ENCODE data around the gene FAS. TPM values are rescaled to one million over a fixed set of nuclear protein-coding genes. Genes with fewer than 3 reads are reported as not detected.

Gene FAS
- total RNA-seq, 4 donors from 2014 or later: 14.4 to 133 (median 48.7) TPM

DNA sequence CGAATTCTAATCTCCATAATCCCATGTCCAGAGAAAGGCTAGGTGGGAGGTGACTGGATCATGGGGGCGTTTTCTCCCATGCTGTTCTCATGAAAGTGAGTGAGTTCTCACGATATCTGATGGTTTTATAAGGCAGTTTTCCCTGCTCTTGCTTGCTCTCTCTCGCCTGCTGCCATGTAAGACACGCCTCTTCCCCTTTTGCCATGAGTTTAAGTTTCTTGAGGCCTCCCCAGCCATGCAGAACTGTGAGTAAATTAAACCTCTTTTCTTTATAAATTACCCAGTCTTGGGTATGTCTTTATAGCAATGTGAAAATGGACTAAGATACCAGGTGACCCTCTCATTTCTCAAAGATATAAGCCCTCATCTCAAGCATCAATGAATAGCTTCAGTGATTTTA is 36.9 kb upstream of the FAS start:
- Histone ChIP-seq H3K9me3 (no peaks in the 10 kb centered on the region), H3K4me3 (no peak overlapping the region), H3K27ac (peak overlapping the region; percentile 94 to 97), H3K4me1 (peaks cover 0 to 4% of the 10 kb centered on the region in 2 donors), H3K27me3 (no peaks in the 10 kb centered on the region), H3K36me3 (no peaks in the 10 kb centered on the region)
- no peak for DNase-seq
- TF ChIP-seq, protein P1, sequence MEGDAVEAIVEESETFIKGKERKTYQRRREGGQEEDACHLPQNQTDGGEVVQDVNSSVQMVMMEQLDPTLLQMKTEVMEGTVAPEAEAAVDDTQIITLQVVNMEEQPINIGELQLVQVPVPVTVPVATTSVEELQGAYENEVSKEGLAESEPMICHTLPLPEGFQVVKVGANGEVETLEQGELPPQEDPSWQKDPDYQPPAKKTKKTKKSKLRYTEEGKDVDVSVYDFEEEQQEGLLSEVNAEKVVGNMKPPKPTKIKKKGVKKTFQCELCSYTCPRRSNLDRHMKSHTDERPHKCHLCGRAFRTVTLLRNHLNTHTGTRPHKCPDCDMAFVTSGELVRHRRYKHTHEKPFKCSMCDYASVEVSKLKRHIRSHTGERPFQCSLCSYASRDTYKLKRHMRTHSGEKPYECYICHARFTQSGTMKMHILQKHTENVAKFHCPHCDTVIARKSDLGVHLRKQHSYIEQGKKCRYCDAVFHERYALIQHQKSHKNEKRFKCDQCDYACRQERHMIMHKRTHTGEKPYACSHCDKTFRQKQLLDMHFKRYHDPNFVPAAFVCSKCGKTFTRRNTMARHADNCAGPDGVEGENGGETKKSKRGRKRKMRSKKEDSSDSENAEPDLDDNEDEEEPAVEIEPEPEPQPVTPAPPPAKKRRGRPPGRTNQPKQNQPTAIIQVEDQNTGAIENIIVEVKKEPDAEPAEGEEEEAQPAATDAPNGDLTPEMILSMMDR (IDR thresholded peaks at IDR 0.05): no peak
- TF ChIP-seq POLR2A (IDR thresholded peaks at IDR 0.05): no peak
- intact Hi-C loops (cut with DNase I; ENCODE audit: low total_unique reads): no loop called here

DNA sequence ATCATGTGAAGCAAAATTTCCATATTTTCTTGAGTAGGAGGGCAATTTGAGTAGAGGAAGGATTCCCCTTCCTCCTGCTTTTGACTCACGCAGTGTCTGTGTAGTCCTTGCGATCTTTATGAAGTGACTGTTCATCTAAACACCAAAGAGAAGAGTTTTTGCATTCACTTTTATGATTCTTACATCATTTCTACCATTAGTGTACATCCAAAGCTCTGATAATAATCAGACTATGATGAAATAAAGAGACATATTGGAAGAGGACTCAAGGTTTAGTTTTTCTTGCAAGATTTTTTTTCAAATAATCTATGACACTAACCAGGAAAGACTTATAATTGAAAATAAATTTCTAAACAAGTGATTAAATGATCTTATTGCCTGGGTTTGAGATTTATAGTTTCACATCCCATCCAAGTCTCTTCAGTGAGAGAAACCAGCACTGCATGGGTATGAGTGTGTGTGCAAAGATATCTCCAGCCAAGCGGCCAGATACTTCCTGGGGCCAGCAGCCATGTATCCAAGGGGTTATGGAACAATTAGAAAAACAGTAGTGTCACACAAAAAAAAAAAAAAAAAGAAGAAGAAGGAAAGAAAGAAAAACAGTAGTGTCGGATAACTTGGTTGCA is 36.0 kb upstream of the FAS start:
- H3K36me3 ChIP-seq: no peaks in the 10 kb centered on the region
- H3K4me1 ChIP-seq: peaks cover 0 to 4% of the 10 kb centered on the region in 2 donors
- no peaks in the 10 kb centered on the region for H3K9me3 ChIP-seq
- TF ChIP-seq POLR2A (IDR thresholded peaks at IDR 0.05): no peak
- TF ChIP-seq, protein P1 (IDR thresholded peaks at IDR 0.05): no peak
- H3K27me3 ChIP-seq: no peaks in the 10 kb centered on the region
- peak overlapping the region; percentile 94 to 97 for H3K27ac ChIP-seq
- no peak for DNase-seq
- no peak overlapping the region for H3K4me3 ChIP-seq
- intact Hi-C loops (cut with DNase I; ENCODE audit: low total_unique reads): no loop called here

DNA sequence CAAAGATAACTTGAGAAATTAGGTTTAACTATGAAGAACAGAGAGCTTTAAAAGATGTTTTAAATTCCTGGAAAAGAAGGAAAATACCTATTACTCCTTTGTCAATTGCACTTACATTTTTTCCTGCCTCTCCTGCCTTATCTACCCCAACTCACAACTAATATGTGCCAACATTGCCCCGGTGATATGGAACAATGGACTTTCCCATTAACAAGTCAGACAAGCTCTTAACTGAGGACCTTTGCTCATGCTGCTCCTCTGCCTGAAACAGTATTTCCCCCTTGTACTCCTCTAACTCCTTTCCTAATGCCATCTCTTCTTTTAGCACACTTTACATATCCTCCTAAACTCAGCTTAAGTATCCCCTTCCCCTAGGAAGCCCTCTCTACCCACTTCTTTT is 33.2 kb upstream of the FAS start:
- H3K4me1 ChIP-seq: peaks cover 0 to 4% of the 10 kb centered on the region in 2 donors
- intact Hi-C loops (cut with DNase I; ENCODE audit: low total_unique reads): no loop called here
- no peak overlapping the region for H3K4me3 ChIP-seq
- no peaks in the 10 kb centered on the region for H3K27me3 ChIP-seq
- H3K27ac ChIP-seq: no peak overlapping the region
- no peaks in the 10 kb centered on the region for H3K36me3 ChIP-seq
- no peak for TF ChIP-seq POLR2A (IDR thresholded peaks at IDR 0.05)
- TF ChIP-seq, protein P1 (IDR thresholded peaks at IDR 0.05): no peak
- no peak for DNase-seq
- no peaks in the 10 kb centered on the region for H3K9me3 ChIP-seq

DNA sequence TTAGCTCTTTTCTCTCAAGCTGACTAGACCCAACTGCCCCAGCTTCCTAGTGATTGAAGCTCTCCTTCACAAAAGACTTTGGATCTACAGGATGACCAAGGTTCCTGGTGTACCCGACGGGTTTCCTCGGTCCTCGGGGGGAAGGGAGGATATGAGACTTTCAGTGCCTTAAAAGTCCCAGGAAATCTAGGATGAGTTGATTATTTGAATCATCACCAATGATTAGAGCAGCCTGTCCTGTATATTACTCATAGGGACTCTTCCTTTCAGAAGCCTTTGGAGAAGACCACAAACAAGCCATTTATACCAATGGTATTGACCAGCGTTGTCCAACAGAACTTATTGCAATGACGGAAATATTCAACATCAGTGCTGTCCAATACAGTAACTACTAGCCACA is 31.9 kb upstream of the FAS start:
- Histone ChIP-seq H3K4me3 (no peak overlapping the region), H3K27me3 (no peaks in the 10 kb centered on the region), H3K9me3 (no peaks in the 10 kb centered on the region), H3K27ac (no peak overlapping the region), H3K4me1 (peaks cover 0 to 4% of the 10 kb centered on the region in 2 donors), H3K36me3 (no peaks in the 10 kb centered on the region)
- TF ChIP-seq POLR2A (IDR thresholded peaks at IDR 0.05): no peak
- TF ChIP-seq, protein P1 (IDR thresholded peaks at IDR 0.05): no peak
- intact Hi-C loops (cut with DNase I; ENCODE audit: low total_unique reads): no loop called here
- DNase-seq: no peak

DNA sequence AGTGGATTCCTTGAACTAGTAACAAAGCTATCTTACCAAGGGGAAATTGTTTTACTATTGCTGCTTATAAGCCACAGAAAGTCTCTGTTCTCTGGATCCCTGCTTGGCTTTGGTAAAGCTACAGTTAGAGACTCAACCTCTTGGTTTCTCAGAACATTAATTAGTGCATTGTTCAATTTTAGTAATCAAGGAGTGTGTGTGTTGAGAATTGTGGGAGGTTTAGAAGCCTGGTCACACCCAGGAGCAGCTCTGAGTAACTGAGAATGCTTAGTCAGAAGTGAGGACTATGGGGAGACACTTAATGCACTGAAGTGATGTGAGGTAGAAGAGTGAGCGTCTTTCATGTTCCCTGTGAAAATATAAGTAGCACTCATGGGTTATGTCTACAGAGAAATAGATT is 29.8 kb upstream of the FAS start:
- no peaks in the 10 kb centered on the region for H3K36me3 ChIP-seq
- H3K4me3 ChIP-seq: no peak overlapping the region
- DNase-seq: no peak
- no peak overlapping the region for H3K27ac ChIP-seq
- intact Hi-C loops (cut with DNase I; ENCODE audit: low total_unique reads): no loop called here
- no peaks in the 10 kb centered on the region for H3K27me3 ChIP-seq
- TF ChIP-seq, protein P1 (IDR thresholded peaks at IDR 0.05): no peak
- TF ChIP-seq POLR2A (IDR thresholded peaks at IDR 0.05): no peak
- no peaks in the 10 kb centered on the region for H3K9me3 ChIP-seq
- H3K4me1 ChIP-seq: no peaks in the 10 kb centered on the region
